HG03354 (cell line): ENCODE data around the gene IREB2.
"Not testable (repeated sequence)": the region's sequence is repeated elsewhere in the genome, so short reads cannot be mapped to it uniquely, and the experiment has no call there.

Experiments
- ATAC-seq: cut with Tn5 transposase; IDR thresholded peaks from one replicate; pipeline ENCODE4 v1.9.1; 2021; ENCODE audit warnings: mild to moderate bottlenecking; ENCODE audit not compliant: unreplicated experiment, poor library complexity, severe bottlenecking

The IREB2 gene

DNA sequence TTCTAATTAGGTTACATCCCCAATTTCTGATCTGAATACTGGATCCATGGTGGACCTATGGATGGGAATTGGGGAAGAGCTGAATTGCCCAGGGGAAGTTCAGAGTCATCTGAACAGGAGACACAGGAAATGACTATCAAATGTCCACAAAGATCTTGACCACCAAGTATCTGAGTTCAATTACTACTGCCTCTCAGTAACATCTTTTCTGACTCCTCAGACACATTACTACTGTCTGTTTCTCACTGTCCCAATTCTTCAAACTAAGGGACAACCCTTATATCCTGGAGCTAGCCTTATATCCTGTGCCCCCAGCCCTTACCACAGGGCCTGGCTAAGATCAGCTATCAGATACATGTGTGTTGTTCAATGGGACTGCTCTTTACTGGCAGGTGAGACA, 10.1 kb upstream of the IREB2 start:
- ATAC-seq, result no peak

DNA sequence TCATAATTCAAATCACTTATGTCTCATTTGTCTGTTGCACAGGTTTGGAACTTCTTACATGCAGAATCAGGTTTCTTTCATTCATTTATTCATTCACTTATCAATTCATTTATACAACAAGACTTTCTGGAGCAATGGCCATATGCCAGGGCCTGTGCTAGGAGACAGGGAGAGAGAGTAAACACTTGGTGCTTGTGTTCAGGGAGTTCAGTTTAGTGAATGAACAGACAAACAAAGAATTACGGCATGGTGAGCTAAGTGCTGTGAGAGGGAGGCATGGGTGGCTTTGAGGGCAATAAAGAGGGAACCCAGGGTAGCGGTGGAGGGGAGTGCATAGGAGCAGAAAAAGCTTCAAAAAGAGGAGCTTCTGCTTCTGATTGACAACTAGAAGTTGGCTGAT, 8.5 kb upstream of the IREB2 start:
- no peak for ATAC-seq

DNA sequence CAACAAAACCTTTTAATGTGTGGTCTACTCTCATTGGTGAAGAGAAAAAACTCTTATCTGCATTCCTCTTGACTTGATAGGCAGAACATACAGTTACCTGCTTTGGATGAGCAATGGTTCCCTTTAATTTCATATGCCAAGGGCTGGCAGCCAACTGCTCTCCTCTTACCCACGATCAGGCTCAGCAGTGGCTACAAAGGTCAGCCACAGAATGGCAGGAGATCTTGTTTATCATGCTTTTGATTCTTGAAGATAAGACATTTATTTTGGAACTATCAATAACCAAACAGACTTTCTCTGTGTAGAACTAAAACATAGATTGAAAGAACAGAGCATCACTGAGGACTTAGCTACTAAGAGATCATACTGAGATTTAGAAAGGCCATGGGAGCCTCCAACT, 6.1 kb upstream of the IREB2 start:
- ATAC-seq, result no peak

DNA sequence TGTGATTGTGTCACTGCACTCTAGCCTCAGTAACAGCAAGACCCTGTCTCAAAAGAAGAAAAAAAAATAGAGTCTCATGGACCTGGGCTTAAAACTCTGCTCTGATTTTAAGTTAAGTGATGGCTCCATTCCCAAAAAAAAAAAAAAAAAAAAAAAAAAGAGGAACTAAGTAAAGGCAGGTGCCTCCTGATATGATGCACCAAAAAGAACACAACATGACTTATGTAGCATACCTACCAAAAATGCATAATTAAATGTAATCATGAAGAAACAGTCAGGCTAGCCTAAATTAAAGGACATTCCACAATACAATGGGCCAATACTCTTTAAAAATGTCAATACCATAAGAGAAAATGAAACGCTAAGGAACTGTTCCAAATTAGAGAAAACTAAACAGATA, 5.4 kb upstream of the IREB2 start:
- no peak for ATAC-seq

DNA sequence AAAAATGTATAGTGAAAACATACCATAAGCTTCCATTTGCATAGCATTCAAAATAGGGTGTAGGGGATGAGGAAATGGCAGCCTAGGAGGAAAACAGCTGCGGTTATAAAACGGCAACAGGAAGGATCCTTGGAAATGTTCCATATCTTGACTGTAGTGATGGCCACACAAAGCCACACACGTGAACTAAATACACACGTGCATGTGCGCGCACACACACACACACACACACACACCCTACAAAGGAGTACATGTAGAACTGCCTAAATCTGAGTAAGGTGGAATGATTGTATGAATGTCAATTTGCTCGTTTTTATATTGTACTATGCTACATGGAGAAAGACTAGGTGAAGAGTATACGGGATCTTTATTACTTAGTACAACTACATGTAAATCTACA, 3.9 kb upstream of the IREB2 start:
- ATAC-seq, result no peak

DNA sequence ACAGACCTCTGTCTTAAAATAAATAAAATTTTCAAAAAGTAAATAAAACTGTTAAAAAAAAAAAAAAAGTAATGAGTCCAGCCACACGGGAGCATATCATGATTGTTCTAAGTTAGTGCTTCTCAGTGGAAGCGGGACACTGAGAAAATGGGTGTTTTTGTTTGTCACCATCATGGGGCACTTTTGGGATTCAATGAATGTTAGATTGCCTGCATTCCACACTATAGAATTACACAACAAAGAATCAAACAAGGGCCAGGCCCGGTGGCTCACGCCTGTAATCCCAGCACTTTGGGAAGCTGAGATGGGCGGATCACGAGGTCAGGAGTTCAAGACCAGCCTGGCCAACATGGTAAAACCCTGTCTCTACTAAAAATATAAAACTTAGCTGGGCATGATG, 3.3 kb upstream of the IREB2 start:
- not testable (repeated sequence) for ATAC-seq

DNA sequence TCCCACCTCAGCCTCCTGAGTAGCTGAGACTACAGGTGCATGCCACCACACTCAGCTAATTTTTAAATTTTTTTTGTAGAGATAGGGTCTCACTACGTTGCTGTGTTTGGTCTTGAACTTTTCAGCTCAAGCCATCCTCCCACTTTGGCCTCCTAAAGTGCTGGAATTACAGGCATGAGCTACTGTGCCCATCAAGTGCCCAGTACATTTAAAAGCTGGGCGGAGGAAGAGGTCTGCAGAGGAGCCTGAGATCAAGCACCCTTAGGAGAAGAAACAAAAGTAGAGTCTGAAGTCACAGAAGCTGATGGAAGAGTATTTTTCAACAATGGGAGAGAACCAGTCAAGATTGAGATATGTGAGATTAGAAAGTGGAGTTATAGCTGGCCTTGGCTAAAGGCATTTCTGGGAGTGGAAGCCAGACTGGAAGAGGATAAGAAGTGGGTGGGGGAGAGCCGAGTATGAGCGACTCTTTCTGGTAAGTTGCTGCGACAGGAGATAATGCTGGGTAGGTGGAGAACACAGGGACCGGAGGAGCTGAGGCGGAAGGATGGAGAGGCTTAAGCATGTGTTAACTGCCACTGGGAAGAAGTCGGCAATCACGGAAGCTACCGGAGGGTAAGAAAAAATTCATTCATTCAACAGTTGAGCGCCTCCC, 782 bp upstream of the IREB2 start:
- no peak for ATAC-seq

DNA sequence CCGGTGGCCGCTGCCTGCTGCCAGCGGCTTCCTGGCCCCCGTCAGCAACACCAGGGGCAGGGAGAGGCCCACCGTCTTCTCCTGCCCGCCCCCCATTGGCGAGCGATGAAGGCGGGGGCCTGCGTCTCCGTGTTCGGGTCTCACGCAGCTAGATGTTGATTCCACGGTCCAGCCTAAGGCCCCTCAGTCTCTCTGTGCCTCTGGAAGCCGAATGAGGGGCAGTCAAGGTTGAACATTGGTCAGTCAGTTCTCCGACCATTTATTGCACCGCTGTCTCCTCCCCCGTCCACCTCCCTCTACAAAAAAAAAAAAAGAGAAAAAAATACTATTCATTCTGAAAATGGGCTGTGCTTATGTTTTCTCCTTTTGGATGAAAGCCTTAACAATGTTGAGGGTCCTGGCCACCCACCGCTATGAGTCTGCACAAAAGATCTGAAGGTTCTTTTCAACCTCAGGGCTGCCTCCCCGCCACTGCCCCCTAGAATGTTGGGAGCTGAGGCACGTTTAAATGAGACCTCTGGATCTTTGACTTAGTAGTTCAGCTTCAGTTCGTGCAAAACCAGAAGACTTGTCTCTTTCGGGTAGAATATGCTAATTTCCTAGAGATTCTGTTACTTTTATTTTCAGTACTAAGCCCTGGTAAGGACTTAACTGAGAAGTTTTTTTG, 736 bp downstream of the IREB2 start:
- ATAC-seq, result peak; percentile 15

DNA sequence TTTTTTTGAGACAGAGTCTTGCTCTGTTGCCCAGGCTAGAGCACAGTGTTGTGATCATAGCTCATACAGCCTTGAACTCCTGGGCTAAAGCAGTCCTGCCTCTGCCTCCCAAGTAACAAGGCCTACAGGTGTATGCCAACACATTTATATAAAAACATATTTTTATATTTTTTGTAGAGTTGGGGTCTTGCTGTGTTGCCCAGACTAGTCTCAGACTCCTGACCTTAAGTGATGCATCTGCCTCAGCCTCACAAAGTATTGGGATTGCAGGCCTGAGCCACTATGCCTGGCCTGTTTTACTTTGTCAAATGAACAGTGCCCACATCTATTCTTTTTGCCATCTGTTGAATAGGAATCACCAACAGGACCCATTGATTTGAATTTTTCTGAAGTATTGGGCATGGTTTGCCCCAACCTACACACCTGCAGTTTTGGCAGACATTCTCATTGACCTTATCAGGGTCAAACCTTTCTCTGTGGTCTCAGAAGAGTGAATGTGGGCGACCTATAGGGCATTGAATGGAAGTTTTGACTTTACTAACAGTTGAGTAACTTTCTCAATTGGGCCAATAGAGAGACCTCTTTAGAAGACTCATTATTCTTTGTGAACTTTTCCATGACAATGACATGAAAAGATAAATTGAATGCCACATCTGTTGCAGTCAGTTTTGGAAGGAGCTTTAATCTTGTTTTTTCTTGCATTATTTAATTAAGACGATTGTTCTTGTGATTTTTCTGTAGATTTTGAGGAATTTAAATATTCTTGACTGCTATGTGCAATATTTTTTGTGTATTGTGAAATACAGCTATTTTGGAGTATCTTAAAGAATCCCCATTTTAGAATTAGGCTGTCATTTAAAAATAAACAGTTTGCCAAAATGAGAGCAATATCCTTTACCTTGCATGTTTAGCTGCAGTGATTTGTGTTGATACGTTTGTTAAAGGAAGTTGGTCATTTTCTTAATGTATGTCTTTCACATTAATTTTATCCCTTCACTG, 2.7 kb downstream of the IREB2 start:
- ATAC-seq, result no peak

DNA sequence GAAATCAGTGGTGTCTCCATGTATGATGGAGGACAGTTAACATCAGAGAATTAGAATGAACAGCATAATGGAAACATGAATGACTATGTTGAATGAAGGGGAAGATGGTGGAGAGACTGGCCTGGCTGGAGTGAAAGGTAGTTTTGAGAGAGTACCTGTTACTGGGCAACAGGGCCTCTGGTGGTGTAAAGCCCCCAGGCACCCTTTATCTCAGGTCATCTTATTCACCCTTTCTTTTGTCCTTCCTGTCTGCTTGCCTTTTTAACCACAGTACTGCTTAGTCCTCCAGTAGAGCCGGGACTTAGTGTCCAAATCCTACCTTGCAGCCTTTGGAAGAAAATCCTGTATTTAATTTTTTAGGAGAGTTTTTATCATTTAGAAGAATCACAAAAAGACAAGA, 6.2 kb downstream of the IREB2 start:
- no peak for ATAC-seq

DNA sequence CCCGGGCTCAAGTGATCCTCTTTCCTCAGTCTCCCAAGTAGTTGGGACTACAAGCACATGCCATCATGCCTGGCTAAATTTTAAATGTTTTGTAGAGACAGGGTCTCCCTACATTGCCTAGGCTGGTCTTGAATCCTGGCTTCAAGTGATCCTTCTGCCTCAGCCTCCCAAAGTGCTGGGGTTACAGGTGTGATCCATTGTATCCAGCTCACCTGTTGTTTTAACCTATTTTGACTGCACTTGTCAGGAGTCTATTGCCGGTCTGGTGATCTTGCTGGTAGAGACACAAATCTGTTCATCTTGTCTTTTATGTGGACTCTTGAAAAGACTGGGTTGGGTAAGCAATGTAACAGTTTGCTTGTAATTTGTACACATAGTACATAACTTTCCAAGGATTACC, 7.9 kb downstream of the IREB2 start:
- ATAC-seq, result no peak

DNA sequence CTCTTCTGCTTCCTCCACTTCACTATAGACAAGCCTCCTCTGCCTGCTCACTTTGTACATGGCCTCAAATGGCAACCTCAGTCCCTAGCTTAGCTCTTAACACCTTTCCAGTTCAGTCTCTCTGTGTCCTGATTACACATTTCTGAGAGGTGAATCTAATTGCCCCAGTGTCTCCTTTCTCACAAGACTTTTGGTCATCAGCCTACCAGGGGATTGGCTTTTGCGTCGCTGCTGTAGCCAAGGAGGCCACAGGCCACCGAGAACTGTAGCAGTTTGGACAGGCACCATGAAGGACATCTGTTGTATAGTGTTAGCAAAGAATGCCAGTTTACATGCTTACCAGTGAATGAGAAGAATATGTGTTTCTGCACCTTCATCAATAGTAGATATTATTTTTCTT, 8.5 kb downstream of the IREB2 start:
- ATAC-seq, result no peak

DNA sequence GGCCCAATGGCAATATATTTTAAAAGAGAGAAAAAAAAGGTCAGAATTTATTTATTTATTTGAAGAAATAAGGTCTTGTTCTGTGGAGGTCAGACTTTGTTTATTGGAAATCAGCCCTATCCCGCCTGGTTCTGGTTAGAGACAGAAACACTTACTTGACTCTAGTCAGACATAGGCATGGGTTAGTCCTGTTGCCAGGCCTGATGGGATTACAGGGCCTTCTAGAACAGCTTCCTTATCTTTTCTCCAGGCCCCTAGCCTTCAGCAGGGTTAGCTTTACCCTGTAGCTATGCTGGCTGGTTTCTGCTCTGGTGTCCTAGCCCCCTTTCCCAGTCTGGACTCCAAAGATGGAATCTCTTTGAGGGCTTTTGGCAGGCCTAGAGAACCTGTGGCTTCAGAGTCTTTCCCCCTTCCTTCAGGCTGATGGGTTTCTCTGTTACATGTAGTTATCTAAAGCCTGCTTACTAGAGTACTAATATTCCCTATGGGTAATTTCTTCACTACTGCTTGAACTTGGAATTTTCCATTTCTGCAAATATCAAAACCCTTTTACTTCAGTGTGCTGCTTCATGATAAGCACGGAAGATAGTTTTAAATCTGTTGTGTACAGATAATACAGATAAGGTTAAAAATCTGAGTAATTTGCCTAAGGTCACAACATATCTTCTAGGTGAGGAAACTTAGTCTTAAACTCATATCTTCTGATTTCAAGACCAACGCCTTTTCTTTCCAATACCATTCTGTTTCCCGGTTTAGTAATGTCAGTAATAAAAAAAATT, 10.6 kb downstream of the IREB2 start:
- ATAC-seq, result no peak

DNA sequence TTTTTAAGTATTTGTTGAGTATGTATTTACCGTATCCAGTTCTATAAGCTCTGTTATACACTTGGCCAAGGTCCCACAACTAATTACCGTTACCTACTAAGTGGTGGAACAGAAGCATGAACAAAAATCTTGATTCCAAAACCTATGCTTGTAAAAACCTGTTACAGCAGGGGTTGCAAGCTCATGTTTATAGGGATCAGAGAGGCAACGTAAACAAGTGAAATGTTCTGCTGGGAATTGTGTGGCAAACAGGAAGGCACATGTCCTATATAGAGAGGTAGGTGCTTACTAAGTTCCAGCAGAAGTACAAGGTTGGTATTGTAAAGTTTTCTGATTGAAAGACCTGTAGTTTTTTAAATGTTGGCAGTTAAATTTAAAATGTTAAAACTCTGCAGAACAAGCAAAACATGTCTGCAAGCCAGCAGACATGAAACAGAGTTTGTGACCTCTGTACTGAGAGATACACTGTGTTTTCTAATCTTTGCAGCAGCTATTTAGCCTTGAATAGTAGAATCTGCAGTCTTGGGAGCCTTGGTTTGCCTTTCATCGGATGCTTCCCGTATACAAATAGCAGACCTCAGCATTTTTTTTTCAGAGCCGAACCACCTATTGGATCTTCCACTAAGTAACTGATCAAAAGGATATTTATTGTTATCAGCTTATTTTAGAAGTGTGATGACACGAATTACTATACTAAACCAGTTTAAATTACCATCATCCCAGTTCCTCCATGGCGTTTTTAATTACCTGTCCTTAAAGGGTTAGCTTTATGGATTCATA, 11.4 kb downstream of the IREB2 start:
- ATAC-seq, result no peak

DNA sequence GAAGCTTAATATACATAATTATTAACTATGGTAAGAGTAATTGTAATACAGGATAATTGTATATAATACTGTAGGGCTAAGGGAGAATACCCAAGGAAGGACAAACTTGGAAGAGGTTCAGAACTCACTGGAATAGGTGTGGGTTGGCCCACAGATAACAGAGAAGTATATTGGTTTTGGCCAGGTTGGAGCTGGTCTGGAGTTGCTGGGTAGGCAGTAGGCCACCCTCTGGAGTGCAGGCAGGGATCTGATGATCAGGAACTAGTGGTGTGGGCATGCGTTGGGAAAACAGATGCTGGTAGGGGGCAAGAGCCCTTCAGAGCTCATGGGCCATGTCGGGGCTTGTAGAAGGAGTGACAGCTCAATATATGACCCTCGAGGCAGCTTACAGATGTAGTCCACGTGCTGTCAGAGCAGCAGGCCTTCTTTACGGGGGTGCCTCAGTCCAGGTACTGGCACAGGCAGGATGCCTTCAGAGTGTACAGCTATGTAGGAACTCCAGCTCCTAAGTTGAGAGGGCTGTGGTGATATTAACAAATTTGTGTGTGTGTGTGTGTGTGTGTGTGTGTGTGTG, 12.4 kb downstream of the IREB2 start:
- no peak for ATAC-seq

DNA sequence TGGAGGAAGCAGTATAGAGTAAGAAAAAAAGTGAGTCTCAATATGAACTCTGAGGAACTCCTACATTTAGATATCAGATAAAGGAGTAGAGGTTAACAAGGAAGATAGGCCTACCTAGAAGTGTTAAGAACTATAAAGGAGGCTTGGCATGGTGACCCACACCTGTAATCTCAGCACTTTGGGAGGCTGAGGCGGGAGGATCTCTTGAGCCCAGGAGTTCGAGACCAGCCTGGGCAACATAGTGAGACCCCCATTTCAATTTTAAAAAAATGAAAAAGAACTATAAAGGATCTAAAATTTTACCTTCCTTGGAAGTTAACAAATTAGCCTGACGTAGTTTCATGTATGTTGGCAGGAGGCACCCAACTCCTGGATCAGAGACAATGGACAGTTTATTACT, 14.5 kb downstream of the IREB2 start:
- no peak for ATAC-seq

DNA sequence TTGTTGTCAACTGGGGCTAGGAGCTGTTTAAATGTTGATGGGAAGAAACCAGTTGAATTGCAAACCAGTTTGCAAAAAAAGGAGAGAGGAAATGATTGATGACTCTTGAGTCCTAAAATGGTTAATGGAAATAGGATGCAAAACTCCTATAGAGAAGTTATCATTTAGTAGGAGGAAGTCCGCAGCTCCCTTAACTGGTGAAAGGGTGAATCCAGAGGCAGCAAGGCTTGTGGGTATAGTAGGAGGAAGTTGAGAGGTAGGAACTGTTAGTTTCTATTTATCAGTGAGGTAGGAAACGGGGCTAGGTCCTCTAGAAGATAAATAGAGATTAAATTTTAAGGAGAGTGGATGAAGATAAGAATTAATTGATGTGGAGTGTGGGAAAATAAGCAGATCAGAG, 15.4 kb downstream of the IREB2 start:
- no peak for ATAC-seq

DNA sequence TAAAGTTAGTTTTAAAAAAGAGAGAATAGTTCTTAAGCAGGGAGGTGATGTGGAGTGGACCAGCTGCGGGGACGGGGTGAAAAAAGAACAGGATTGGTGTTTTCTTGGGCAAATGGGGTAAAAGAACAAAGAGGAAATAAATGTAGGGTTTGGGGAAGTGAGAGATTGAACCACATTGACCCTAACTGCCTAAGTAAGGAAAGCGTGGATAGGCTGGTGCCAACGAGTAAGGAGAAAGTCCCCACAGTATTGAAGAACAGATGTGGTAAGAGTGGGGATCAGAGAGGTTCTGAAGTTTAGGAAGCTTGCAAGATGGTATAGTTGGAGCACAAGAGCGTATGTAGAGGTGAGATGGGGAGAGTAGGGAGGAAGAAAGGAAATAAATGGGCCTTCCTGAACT, 17.0 kb downstream of the IREB2 start:
- ATAC-seq, result no peak

DNA sequence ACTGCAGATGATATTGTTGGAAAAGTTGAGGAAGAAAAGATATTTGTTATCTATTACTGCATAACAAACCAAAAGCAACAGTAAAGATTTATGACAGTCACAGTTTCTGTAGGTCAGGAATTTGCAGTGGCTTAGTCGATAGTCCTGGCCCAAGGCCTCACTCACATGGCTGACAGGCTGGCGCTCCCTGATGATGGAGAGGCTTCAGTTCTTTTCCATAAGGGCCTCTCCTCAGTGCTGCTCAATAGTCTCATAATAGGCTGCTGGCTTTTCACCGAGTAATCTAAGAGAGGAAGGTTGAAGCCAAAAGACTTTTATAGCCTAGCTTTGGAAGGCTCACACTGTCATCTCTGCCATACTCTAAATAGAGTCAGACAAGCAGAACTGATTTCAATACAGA, 17.7 kb downstream of the IREB2 start:
- ATAC-seq, result no peak
